DND-41 (cell line): Measurements from ENCODE around the gene OSBPL10.

Source experiments
- EZH2 ChIP-seq: IDR thresholded peaks from 3 replicates; pipeline ENCODE4 v1.6.1; 2012; ENCODE audit warnings: borderline replicate concordance, low read depth, mild to moderate bottlenecking, moderate library complexity, low read length, inconsistent platforms; ENCODE audit not compliant: severe bottlenecking
- TF ChIP-seq, protein P1 (sequence below): IDR thresholded peaks from 2 replicates; pipeline ENCODE4 v1.5.1; 2012; ENCODE audit warnings: borderline replicate concordance, low read length, moderate library complexity, mild to moderate bottlenecking; ENCODE audit not compliant: poor library complexity, severe bottlenecking; ENCODE audit errors: extremely low read depth

DNA sequence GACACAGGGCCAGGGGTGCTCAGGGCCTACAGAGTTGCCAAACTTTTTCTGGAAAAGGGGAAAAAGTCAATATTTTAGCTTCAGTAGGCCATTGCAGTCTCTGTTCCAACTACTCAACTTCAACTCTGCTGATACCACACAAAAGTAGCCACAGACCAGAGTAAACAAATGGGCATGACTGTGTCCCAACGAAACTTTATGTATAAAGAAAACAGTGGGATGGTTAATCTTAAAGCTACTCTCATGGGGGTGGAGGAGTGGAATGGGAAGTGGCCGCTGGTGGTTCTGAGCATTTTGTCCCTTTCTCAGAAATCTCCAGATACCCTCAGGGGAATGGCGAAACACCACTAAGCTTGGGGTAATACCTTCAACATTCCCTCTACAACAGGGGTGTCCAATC lies 69.9 kb downstream of the OSBPL10 start:
- TF ChIP-seq, protein P1, sequence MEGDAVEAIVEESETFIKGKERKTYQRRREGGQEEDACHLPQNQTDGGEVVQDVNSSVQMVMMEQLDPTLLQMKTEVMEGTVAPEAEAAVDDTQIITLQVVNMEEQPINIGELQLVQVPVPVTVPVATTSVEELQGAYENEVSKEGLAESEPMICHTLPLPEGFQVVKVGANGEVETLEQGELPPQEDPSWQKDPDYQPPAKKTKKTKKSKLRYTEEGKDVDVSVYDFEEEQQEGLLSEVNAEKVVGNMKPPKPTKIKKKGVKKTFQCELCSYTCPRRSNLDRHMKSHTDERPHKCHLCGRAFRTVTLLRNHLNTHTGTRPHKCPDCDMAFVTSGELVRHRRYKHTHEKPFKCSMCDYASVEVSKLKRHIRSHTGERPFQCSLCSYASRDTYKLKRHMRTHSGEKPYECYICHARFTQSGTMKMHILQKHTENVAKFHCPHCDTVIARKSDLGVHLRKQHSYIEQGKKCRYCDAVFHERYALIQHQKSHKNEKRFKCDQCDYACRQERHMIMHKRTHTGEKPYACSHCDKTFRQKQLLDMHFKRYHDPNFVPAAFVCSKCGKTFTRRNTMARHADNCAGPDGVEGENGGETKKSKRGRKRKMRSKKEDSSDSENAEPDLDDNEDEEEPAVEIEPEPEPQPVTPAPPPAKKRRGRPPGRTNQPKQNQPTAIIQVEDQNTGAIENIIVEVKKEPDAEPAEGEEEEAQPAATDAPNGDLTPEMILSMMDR: no peak
- TF ChIP-seq EZH2: no peak
